ENCODE measurements around the gene ZNF302.

The ZNF302 gene

GRCh38 chr19:34732612-34733211, 55.2 kb downstream of the ZNF302 start:
- DNase-seq (ENCODE audit: low spot score), result no peak

- DNase-seq (ENCODE audit: low spot score), result no peak
These were observed 55.8 kb downstream of the ZNF302 start for GRCh38 chr19:34733266-34733745.

DNA sequence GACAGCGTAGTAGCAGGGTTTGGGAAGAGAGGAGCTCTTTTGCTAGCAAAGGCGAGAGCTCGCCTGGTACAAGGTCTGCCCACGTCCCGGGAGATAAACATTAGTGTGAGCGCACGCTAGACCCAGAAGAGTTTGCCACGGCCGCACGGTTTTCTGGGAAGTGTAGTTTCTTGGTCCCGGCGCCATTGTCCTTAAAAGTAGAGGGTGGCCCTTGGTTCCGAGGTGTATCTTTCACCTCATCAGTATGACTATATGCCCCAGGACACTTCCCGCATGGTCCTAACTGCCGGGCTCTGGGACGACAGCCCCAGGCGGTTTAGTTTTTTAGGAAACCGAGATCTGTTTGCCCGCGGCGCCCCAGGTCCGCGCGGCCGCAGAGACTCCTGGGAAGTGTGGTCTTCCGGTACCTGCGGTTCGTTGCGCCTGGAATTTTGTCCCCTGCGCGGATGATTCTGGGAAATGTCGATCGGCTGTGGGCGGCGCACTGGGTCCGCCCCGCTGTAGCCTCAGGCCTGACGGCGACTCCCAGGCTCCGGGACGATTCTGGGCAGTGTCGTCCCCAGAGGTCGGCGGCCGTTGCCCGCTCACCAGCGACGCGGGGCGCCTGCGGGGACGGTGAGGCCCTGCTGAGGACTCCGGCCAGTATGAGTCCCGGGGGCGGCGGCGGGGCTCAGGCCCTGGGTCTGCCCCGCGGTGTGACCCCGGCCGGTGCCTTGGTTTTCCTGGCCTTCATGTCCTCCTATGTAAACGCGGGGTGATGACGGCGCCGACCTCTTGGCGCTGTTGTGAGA, 56.5 kb downstream of the ZNF302 start, which contains the start of gene ZNF181:
ZNF181 (plus strand) TSS at position 498 of the 791 bp plus-strand sequence. CDS start 795 bp downstream, outside the sequence.
- peak; percentile 94 for DNase-seq (ENCODE audit: low spot score)

GRCh38 chr19:34734537-34735103, 57.1 kb downstream of the ZNF302 start:
- DNase-seq (ENCODE audit: low spot score), result no peak

All from Ammon's horn (tissue), 1 donor.